Activated CD4-positive, alpha-beta memory T cell treated with anti-CD3 and anti-CD28 coated beads for 36 hours (primary cell): ENCODE measurements around the gene CADPS2. TPM values are rescaled to one million over a fixed set of nuclear protein-coding genes. Genes with fewer than 3 reads are reported as not detected.

Experiments used
- CTCF ChIA-PET: fragments of 350-600 bp; sonication (Branson Sonifier 250); formaldehyde crosslinking; loops from one replicate; lab custom pipeline; 2021; ENCODE audit warnings: antibody characterized with exemption, inconsistent platforms; lab: Charles Lee
- POLR2A ChIA-PET: fragments of 350-600 bp; sonication (Branson Sonifier 250); formaldehyde crosslinking; loops from one replicate; lab custom pipeline; 2021; ENCODE audit warnings: antibody characterized with exemption; lab: Charles Lee
- DNase-seq: peaks from one replicate; pipeline ENCODE4 v3.0.0-alpha.2; 2020
- H3K27ac Mint-ChIP-seq: one replicate; pipeline ENCODE4 v1.8.0; 2021; ENCODE audit warnings: mixed read lengths
- H3K27me3 Mint-ChIP-seq: one replicate; pipeline ENCODE4 v1.8.0; 2021; ENCODE audit warnings: mixed read lengths
- H3K36me3 Mint-ChIP-seq: one replicate; pipeline ENCODE4 v1.8.0; 2021; ENCODE audit warnings: mixed read lengths
- H3K4me1 Mint-ChIP-seq: one replicate; pipeline ENCODE4 v1.8.0; 2021; ENCODE audit warnings: low read depth, mixed read lengths
- H3K4me3 Mint-ChIP-seq: one replicate; pipeline ENCODE4 v1.8.0; 2021; ENCODE audit warnings: mild to moderate bottlenecking, mixed read lengths
- H3K9me3 Mint-ChIP-seq: one replicate; pipeline ENCODE4 v1.8.0; 2021; ENCODE audit warnings: mixed read lengths
- intact Hi-C: fragments of 100-400 bp; cut with micrococcal nuclease; formaldehyde crosslinking; loops from one replicate; pipeline ENCODE4 v1.15.1; 2023
- total RNA-seq, 2 experiments: library from RNA; stranded (reverse); gene quantifications; one replicate each; pipeline ENCODE4 v1.2.3, GENCODE V29; 2021

CADPS2 gene
- total RNA-seq, 2 experiments from 2014 or later = not detected

DNA sequence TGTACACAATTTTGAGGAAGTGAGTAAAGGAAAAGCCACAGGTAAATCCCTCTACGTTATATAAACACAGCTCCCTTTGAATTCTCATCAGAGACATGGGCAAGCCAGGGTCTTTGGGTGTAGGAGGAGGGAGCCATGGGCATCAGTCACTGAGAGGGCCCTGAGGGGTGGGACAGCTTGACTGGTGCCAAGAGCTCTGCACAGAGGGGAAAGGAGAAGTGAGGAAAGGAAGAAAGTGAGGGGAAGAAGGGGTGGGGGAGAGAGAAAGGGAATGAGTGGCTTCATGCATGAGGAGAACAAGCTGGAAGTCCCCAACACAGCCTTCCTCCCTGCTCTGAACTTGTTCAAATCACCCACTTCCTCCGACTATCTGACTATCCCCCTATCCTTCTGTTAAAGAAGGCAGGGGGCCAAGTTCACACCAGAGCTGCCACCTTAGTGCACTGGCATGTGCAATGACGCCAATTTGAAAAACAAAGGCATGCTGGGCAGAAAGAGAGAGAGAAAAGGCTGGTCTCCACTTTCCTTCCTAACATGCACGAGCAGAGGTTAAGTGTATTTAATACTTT, 167.2 kb downstream of the CADPS2 start:
- H3K9me3 Mint-ChIP-seq = peaks cover 16% of the 10 kb centered on the region

DNA sequence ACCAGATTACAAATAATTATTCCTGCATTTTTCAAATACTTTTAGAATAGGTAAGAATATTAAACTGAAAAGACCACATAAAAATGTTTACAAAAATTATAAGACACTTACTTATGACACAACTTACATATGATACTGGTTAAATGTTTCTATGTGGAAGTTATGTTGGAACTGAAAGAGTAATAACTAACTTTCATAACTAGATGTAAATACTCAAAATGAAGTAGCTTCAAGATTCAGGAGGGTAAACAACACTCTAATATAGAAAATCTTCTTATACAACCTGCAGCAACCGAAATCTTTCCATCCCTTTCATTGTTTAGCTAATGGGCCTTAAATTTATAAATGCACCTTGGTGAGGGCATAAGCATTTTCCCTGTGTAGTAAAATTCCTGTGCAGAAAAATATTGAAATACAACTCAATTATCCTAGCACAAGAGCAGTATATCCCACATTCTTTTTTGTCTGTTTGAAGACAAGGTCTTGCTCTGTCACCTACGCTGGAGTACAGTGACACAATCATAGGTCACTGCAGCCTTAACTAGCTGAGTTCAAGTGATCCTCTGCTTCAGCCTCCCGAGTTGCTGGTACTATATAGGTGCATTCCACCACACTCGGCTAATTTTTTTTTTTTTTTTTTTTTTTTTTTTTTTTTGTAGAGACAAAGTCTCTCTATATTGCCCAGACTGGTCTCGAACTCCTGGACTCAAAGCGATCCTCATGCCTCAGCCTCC, 168.7 kb downstream of the CADPS2 start:
- H3K4me1 Mint-ChIP-seq = no peaks in the 10 kb centered on the region

More for the DNA sequence above, 167.2 kb downstream of the CADPS2 start:
- no peak overlapping the region for H3K27ac Mint-ChIP-seq
- intact Hi-C loops = no loop called here
- ChIA-PET POLR2A (no interaction called here), CTCF (no interaction called here)
- H3K4me3 Mint-ChIP-seq = no peak overlapping the region
- DNase-seq = no peak
- H3K36me3 Mint-ChIP-seq = no peaks in the 10 kb centered on the region
- H3K27me3 Mint-ChIP-seq = no peaks in the 10 kb centered on the region
- no peaks in the 10 kb centered on the region for H3K4me1 Mint-ChIP-seq

DNA sequence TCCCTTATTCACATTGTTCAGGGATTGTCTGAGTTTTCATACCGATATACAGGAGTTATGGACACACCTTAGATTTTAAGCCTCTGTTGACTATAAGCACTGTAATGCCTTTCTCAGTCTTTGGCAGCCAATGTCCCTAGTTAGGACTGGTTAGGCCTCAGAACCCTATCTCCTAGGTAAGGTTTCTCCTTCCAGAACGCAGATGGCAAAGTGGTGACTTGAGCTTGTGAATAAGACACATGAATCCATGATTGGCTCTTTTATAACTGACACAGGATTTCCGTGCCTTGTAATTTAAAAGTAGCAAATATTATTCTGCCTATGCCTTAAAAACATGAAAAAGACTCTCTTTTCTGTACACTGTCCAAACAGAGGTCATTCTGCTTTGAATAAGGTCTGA, 171.1 kb downstream of the CADPS2 start:
- Mint-ChIP-seq H3K27ac (no peak overlapping the region), H3K4me3 (no peak overlapping the region), H3K27me3 (no peaks in the 10 kb centered on the region), H3K4me1 (no peaks in the 10 kb centered on the region), H3K36me3 (no peaks in the 10 kb centered on the region), H3K9me3 (peaks cover 2% of the 10 kb centered on the region)
- DNase-seq = no peak
- intact Hi-C loops = no loop called here
- POLR2A ChIA-PET = no interaction called here
- CTCF ChIA-PET = no interaction called here

More for the DNA sequence above, 168.7 kb downstream of the CADPS2 start:
- ChIA-PET POLR2A (no interaction called here), CTCF (no interaction called here)
- H3K27ac Mint-ChIP-seq = no peak overlapping the region
- H3K9me3 Mint-ChIP-seq = peaks cover 14% of the 10 kb centered on the region
- H3K4me3 Mint-ChIP-seq = no peak overlapping the region
- H3K36me3 Mint-ChIP-seq = no peaks in the 10 kb centered on the region
- intact Hi-C loops = no loop called here
- no peaks in the 10 kb centered on the region for H3K27me3 Mint-ChIP-seq
- no peak for DNase-seq

DNA sequence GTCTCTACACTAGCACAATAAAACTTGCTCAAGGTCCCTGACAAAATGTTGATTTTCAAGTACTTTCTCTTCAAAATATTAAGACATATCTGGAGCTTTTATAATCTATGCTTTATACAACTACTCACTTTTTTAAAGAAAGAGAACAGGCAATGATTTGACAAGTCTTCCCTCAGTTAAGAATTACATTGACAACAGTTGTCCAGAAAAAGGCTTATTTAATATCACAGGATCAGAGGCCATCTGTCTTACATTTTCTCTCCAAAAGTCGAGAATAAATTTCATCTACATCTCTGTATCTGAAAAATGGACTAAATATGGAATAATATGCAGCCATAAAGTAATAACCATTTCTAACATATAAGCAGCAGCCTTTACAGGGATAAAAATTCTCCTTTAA, 175.3 kb downstream of the CADPS2 start:
- Mint-ChIP-seq H3K36me3 (no peaks in the 10 kb centered on the region), H3K27me3 (no peaks in the 10 kb centered on the region), H3K4me3 (no peak overlapping the region), H3K4me1 (no peaks in the 10 kb centered on the region), H3K9me3 (peaks cover 5% of the 10 kb centered on the region), H3K27ac (no peak overlapping the region)
- ChIA-PET POLR2A (no interaction called here), CTCF (no interaction called here)
- intact Hi-C loops = no loop called here
- no peak for DNase-seq

DNA sequence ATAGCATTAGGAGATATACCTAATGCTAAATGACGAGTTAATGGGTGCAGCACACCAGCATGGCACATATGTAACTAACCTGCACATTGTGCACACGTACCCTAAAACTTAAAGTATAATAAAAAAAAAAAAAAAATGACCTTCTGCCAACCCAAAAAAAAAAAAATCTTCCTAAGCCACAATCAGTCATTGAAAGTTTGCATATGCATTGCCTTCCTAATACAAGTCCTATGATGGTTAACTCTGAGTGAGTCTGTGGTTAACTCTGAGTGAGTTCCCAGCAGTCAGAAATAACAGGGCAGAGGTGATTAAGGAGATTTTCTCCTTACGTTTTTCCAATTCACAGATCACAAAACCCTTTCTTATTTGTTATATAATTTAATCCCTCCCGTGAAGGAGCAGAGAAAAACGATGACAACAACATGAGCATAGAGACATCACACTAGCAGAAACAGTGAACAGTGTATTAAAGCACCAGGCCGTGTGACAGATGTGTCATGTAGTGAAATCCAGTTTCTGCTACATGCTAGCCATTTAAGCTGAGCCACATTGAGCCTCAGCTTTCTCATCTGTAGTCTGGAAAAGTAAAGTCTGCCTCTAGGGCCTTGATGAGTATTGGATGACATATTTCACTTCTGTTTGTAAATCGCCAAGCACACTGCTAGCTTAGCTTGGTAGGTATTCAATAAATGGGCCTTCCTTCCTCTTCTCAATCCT, 176.2 kb downstream of the CADPS2 start:
- H3K27me3 Mint-ChIP-seq = no peaks in the 10 kb centered on the region
- no peaks in the 10 kb centered on the region for H3K36me3 Mint-ChIP-seq
- ChIA-PET CTCF (no interaction called here), POLR2A (no interaction called here)
- DNase-seq = no peak
- H3K27ac Mint-ChIP-seq = no peak overlapping the region
- no peaks in the 10 kb centered on the region for H3K4me1 Mint-ChIP-seq
- H3K9me3 Mint-ChIP-seq = peaks cover 3% of the 10 kb centered on the region
- intact Hi-C loops = no loop called here
- H3K4me3 Mint-ChIP-seq = no peak overlapping the region

GRCh38 chr7:122706836-122707235, 179.4 kb downstream of the CADPS2 start:
- intact Hi-C loops = no loop called here
- no peaks in the 10 kb centered on the region for H3K27me3 Mint-ChIP-seq
- POLR2A ChIA-PET = no interaction called here
- H3K36me3 Mint-ChIP-seq = no peaks in the 10 kb centered on the region
- no peak for DNase-seq
- no peak overlapping the region for H3K27ac Mint-ChIP-seq
- H3K4me3 Mint-ChIP-seq = no peak overlapping the region
- H3K4me1 Mint-ChIP-seq = no peaks in the 10 kb centered on the region
- CTCF ChIA-PET = no interaction called here
- peaks cover 8% of the 10 kb centered on the region for H3K9me3 Mint-ChIP-seq

GRCh38 chr7:122702872-122703510, 183.3 kb downstream of the CADPS2 start, which contains the start of gene RNF148:
RNF148 (minus strand) TSS chr7:122702922; CDS start chr7:122702750, 172 bp downstream.
- Mint-ChIP-seq H3K27ac (no peak within 1 kb of the TSS), H3K9me3 (peaks cover 9% of the 10 kb centered on the region), H3K27me3 (no peaks in the 10 kb centered on the region), H3K36me3 (no peaks in the 10 kb centered on the region), H3K4me1 (no peaks in the 10 kb centered on the region), H3K4me3 (no peak within 1 kb of the TSS)
- no peak for DNase-seq
- intact Hi-C loops = no loop called here
- ChIA-PET CTCF (no interaction called here), POLR2A (interaction anchor here (0.7 kb wide), 1 partner anchor 10 kb away, joined by 3 read pairs; no protein-coding TSS in a partner anchor)

GRCh38 chr7:122699017-122699416, 187.2 kb downstream of the CADPS2 start, which contains the start of gene RNF133:
RNF133 (minus strand) TSS chr7:122699117; CDS start chr7:122698918, 199 bp downstream.
- Mint-ChIP-seq H3K27ac (no peak within 1 kb of the TSS), H3K9me3 (peaks cover 9% of the 10 kb centered on the region), H3K36me3 (no peaks in the 10 kb centered on the region), H3K27me3 (no peaks in the 10 kb centered on the region), H3K4me3 (no peak within 1 kb of the TSS), H3K4me1 (no peaks in the 10 kb centered on the region)
- ChIA-PET POLR2A (no interaction called here), CTCF (no interaction called here)
- intact Hi-C loops = no loop called here
- DNase-seq = no peak

DNA sequence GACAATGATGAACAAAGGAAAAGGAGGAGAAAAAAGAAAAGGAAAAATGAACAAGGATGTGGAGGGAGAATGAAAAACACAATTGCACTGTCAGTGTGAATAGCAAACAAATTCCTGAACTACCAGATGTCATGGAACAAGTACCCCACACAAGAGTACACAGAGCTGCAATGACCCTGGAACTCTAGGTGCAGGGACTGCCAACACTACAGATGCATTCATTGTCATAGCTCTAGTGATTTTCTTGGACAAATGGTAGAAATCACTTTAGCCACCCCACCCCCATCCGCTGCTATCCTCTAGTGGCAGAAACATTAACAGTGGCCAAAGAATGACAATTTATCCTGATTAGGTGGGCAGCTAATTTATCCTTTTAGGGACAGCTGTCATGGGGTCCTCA, 190.4 kb downstream of the CADPS2 start:
- no peak overlapping the region for H3K27ac Mint-ChIP-seq
- ChIA-PET CTCF (no interaction called here), POLR2A (no interaction called here)
- H3K27me3 Mint-ChIP-seq = no peaks in the 10 kb centered on the region
- intact Hi-C loops = no loop called here
- DNase-seq = no peak
- H3K9me3 Mint-ChIP-seq = peaks cover 11% of the 10 kb centered on the region
- no peak overlapping the region for H3K4me3 Mint-ChIP-seq
- no peaks in the 10 kb centered on the region for H3K36me3 Mint-ChIP-seq
- no peaks in the 10 kb centered on the region for H3K4me1 Mint-ChIP-seq

- CTCF ChIA-PET = no interaction called here
- Mint-ChIP-seq H3K36me3 (no peaks in the 10 kb centered on the region), H3K27ac (no peak overlapping the region), H3K27me3 (no peaks in the 10 kb centered on the region), H3K4me3 (no peak overlapping the region), H3K9me3 (peaks cover 8% of the 10 kb centered on the region), H3K4me1 (no peaks in the 10 kb centered on the region)
- POLR2A ChIA-PET = no interaction called here
- DNase-seq = no peak
- intact Hi-C loops = no loop called here
These were observed 191.6 kb downstream of the CADPS2 start for GRCh38 chr7:122694697-122695096.

DNA sequence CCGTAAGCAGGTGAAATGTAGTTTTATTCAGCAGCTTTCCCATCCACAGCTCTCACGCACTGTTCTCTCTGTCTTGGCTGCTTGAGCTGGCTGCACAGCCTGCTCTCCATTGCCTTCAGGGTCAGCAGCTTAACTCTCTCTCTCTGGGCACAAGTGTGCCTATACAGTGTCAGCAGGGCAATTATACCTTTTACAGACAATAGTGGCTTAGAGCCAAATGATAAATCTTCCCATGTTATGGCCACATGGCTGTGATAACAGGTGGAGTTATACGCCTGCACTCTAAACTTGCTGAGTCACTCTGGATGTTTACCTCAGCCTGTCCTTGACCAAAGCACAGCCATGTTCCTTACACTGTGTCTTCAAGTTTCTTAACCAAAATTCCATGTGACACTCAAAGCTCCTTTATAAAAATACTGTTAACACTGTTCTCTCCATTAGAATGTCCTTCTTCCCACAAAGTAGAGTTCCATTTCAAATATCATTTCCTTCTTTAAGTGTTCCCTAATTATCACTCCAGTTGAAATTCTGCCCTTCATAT, 193.4 kb downstream of the CADPS2 start:
- Mint-ChIP-seq H3K27me3 (no peaks in the 10 kb centered on the region), H3K9me3 (peaks cover 8% of the 10 kb centered on the region), H3K27ac (no peak overlapping the region), H3K4me3 (no peak overlapping the region), H3K36me3 (no peaks in the 10 kb centered on the region), H3K4me1 (no peaks in the 10 kb centered on the region)
- DNase-seq = no peak
- ChIA-PET CTCF (no interaction called here), POLR2A (no interaction called here)
- intact Hi-C loops = no loop called here
